Caki2 (cell line): ENCODE results near the gene PSEN1. TPM values are rescaled to one million over a fixed set of nuclear protein-coding genes. Genes with fewer than 3 reads are reported as not detected.

Source experiments
- total RNA-seq: library from RNA; depleted of rRNA; stranded (reverse); fragments of >200 nt; shearing (Covaris generic); gene quantifications from 2 replicates; pipeline ENCODE4 v1.2.3, GENCODE V29; 2014; ENCODE audit warnings: low replicate concordance; rRNA removed

PSEN1 gene
- total RNA-seq, 1 experiment from 2014 or later, result 29.1 TPM

Other genes starting within 250 kb of the PSEN1 start
- not detected in 2 replicates for gene DPF3, start 242.4 kb upstream of the PSEN1 start, total RNA-seq
- gene DCAF4, start 210.0 kb upstream of the PSEN1 start, total RNA-seq, result 2.1 and 9.4 TPM in 2 replicates
- gene ZFYVE1, start 109.4 kb upstream of the PSEN1 start, total RNA-seq, result 2.7 and 2.8 TPM in 2 replicates
- gene RBM25, start 78.0 kb upstream of the PSEN1 start, total RNA-seq, result 1.2 and 4.5 TPM in 2 replicates
- gene PAPLN, start 101.0 kb downstream of the PSEN1 start, total RNA-seq, result 11.6 and 21.2 TPM in 2 replicates